Measurements from ENCODE around the gene YBEY. TPM values are rescaled to one million over a fixed set of nuclear protein-coding genes. Genes with fewer than 3 reads are reported as not detected.

Gene YBEY
- total RNA-seq, 2 experiments from 2014 or later, result 18.3 to 23.5 TPM

DNA sequence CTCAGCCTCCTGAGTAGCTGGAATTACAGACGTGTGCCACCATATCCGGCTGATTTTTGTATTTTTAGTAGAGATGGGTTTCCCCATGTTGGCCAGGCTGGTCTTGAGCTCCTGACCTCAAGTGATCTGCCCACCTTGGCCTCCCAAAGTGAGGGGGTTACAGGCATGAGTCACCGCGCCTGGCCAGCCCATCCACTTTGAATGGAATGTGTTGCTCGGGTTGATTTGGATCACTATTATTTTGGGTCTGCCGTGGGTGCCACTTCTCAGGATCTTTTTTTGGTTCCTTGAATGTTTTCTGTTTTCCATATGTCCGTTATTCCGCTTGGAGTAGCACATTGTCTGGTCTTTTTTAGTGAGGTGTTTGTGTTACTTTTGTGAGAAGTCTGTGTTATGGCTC is 54.9 kb downstream of the YBEY start:
- Histone ChIP-seq H2AFZ (ENCODE audit: low read length) (no peak overlapping the region), H3K36me3 (ENCODE audit: insufficient read depth, low read length) (peaks cover 93% of the 10 kb centered on the region), H3K4me2 (ENCODE audit: low read length) (no peak overlapping the region), H4K20me1 (ENCODE audit: insufficient read depth, low read length) (no peaks in the 10 kb centered on the region), H3K4me1 (ENCODE audit: insufficient read depth, low read length, poor library complexity, severe bottlenecking) (no peaks in the 10 kb centered on the region), H3K9me3 (ENCODE audit: low read length) (no peaks in the 10 kb centered on the region), H3K4me3 (ENCODE audit: low read depth, low read length, poor library complexity, severe bottlenecking) (no peak overlapping the region), H3K27ac (ENCODE audit: low read depth, low read length, poor library complexity, severe bottlenecking) (no peak overlapping the region), H3K9me2 (ENCODE audit: insufficient read depth, low read length) (no peaks in the 10 kb centered on the region), H3K79me2 (ENCODE audit: insufficient read depth, low read depth, low read length) (peaks cover 15% of the 10 kb centered on the region; the same call in 1 of the 2 replicates)
- TF ChIP-seq EZH2phosphoT487 (IDR thresholded peaks at IDR 0.05; ENCODE audit: borderline replicate concordance, low read depth, low read length), result no peak
- TF ChIP-seq, protein P1, sequence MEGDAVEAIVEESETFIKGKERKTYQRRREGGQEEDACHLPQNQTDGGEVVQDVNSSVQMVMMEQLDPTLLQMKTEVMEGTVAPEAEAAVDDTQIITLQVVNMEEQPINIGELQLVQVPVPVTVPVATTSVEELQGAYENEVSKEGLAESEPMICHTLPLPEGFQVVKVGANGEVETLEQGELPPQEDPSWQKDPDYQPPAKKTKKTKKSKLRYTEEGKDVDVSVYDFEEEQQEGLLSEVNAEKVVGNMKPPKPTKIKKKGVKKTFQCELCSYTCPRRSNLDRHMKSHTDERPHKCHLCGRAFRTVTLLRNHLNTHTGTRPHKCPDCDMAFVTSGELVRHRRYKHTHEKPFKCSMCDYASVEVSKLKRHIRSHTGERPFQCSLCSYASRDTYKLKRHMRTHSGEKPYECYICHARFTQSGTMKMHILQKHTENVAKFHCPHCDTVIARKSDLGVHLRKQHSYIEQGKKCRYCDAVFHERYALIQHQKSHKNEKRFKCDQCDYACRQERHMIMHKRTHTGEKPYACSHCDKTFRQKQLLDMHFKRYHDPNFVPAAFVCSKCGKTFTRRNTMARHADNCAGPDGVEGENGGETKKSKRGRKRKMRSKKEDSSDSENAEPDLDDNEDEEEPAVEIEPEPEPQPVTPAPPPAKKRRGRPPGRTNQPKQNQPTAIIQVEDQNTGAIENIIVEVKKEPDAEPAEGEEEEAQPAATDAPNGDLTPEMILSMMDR (conservative IDR thresholded peaks at IDR 0.05; ENCODE audit: low read length), result no peak
- DNase-seq (ENCODE audit: low spot score), result no peak
- BruUV-seq (replicated peaks), result no TSS peak
- ChIA-PET POLR2A (interaction anchor here (0.6 kb wide), 1 partner anchor 277 kb away, joined by 3 read pairs; no protein-coding TSS in a partner anchor), CTCF (ENCODE audit: unreplicated experiment) (no interaction called here)
- intact Hi-C loops (cut with micrococcal nuclease; ENCODE audit: unreplicated experiment), result no loop called here

DNA sequence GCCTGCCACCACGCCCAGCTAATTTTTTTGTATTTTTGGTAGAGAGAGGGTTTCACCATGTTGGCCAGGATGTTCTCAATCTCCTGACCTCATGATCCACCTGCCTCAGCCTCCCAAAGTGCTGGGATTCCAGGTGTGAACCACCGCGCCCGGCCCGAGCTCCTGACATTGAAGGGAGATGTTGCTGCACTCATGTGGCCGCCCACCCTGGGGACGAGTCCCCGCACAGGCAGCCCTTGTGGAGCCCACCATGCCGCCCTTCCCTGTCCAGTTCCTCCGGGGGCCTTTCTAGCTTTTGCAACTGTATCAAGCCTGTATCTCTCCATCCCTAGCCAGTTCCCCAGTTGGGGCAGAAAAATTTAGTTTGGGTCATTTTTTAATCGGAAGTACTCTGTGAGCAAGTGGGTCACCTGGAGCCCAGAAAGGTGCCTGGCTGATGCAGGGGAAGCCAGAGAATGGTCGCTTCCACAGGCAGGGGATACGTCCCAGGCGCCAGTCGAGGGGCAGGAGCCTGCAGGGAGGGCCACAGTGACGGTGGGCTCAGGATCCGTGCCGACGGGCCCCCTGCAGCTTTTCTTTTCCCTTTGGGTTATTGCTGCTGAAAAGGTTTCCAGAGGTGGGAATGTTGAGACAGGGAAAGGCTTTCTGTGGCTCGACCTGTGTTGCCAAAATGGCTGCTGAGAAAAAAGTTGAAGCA is 58.2 kb downstream of the YBEY start:
- intact Hi-C loops (cut with micrococcal nuclease; ENCODE audit: unreplicated experiment), result no loop called here
- no peaks in the 10 kb centered on the region for H3K9me2 ChIP-seq (ENCODE audit: insufficient read depth, low read length)
- H2AFZ ChIP-seq (ENCODE audit: low read length), result no peak overlapping the region
- no peaks in the 10 kb centered on the region for H3K9me3 ChIP-seq (ENCODE audit: low read length)
- CTCF ChIA-PET (ENCODE audit: unreplicated experiment), result no interaction called here
- POLR2A ChIA-PET, result no interaction called here
- peaks cover 15% of the 10 kb centered on the region; the same call in 1 of the 2 replicates for H3K79me2 ChIP-seq (ENCODE audit: insufficient read depth, low read depth, low read length)
- no peak for DNase-seq (ENCODE audit: low spot score)
- TF ChIP-seq, protein P1 (conservative IDR thresholded peaks at IDR 0.05; ENCODE audit: low read length), result no peak
- no peak for TF ChIP-seq EZH2phosphoT487 (IDR thresholded peaks at IDR 0.05; ENCODE audit: borderline replicate concordance, low read depth, low read length)
- no peak overlapping the region for H3K4me3 ChIP-seq (ENCODE audit: low read depth, low read length, poor library complexity, severe bottlenecking)
- H4K20me1 ChIP-seq (ENCODE audit: insufficient read depth, low read length), result no peaks in the 10 kb centered on the region
- peaks cover 93% of the 10 kb centered on the region for H3K36me3 ChIP-seq (ENCODE audit: insufficient read depth, low read length)
- no peak overlapping the region for H3K4me2 ChIP-seq (ENCODE audit: low read length)
- no TSS peak for BruUV-seq (replicated peaks)
- no peaks in the 10 kb centered on the region for H3K4me1 ChIP-seq (ENCODE audit: insufficient read depth, low read length, poor library complexity, severe bottlenecking)
- H3K27ac ChIP-seq (ENCODE audit: low read depth, low read length, poor library complexity, severe bottlenecking), result no peak overlapping the region

DNA sequence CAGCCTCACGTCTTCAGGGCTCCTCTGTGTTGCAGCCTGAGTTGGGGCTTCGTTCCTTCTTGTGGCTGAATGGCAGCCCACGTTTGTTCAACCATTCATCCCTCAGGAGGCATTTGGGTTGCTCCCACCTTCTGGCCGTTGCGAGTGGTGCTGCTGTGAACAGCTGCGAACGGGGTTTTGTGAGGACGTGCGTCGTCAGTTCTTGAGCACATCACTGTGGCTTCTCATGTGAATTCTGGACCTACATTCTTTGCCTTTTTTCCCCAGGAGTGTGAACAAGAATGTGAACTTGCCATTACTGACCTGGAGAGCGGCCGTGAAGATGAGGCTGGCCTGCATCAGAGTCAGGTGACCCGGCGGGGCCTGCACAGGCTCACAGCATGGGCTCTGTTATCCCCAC is 59.7 kb downstream of the YBEY start:
- H2AFZ ChIP-seq (ENCODE audit: low read length), result no peak overlapping the region
- BruUV-seq (replicated peaks), result no TSS peak
- H4K20me1 ChIP-seq (ENCODE audit: insufficient read depth, low read length), result no peaks in the 10 kb centered on the region
- intact Hi-C loops (cut with micrococcal nuclease; ENCODE audit: unreplicated experiment), result no loop called here
- H3K79me2 ChIP-seq (ENCODE audit: insufficient read depth, low read depth, low read length), result peaks cover 15% of the 10 kb centered on the region; the same call in 1 of the 2 replicates
- no peak for DNase-seq (ENCODE audit: low spot score)
- no peaks in the 10 kb centered on the region for H3K4me1 ChIP-seq (ENCODE audit: insufficient read depth, low read length, poor library complexity, severe bottlenecking)
- no peaks in the 10 kb centered on the region for H3K9me2 ChIP-seq (ENCODE audit: insufficient read depth, low read length)
- H3K4me2 ChIP-seq (ENCODE audit: low read length), result no peak overlapping the region
- H3K27ac ChIP-seq (ENCODE audit: low read depth, low read length, poor library complexity, severe bottlenecking), result no peak overlapping the region
- TF ChIP-seq, protein P1 (conservative IDR thresholded peaks at IDR 0.05; ENCODE audit: low read length), result no peak
- TF ChIP-seq EZH2phosphoT487 (IDR thresholded peaks at IDR 0.05; ENCODE audit: borderline replicate concordance, low read depth, low read length), result no peak
- H3K36me3 ChIP-seq (ENCODE audit: insufficient read depth, low read length), result peaks cover 91% of the 10 kb centered on the region
- ChIA-PET CTCF (ENCODE audit: unreplicated experiment) (no interaction called here), POLR2A (no interaction called here)
- H3K4me3 ChIP-seq (ENCODE audit: low read depth, low read length, poor library complexity, severe bottlenecking), result no peak overlapping the region
- H3K9me3 ChIP-seq (ENCODE audit: low read length), result no peaks in the 10 kb centered on the region
